GM18909 (cell line): Measurements from ENCODE around the gene CCL21.

Experiments
- ATAC-seq: cut with Tn5 transposase; IDR thresholded peaks from one replicate; pipeline ENCODE4 v1.9.1; 2021; ENCODE audit warnings: mild to moderate bottlenecking; ENCODE audit not compliant: unreplicated experiment, poor library complexity

Gene CCL21

GRCh38 chr9:34675048-34675714 lies 34.8 kb downstream of the CCL21 start:
- peak; percentile 40 for ATAC-seq

- ATAC-seq = no peak
Measured at GRCh38 chr9:34674440-34674839, 35.5 kb downstream of the CCL21 start.

GRCh38 chr9:34671307-34671706 lies 38.6 kb downstream of the CCL21 start:
- ATAC-seq = no peak

- ATAC-seq = no peak
Measured at GRCh38 chr9:34669809-34670562, 40.0 kb downstream of the CCL21 start.

GRCh38 chr9:34665381-34666250 lies 44.3 kb downstream of the CCL21 start:
- peak; percentile 66 for ATAC-seq

GRCh38 chr9:34665067-34665380 lies 44.9 kb downstream of the CCL21 start:
- ATAC-seq = peak; percentile 33

- peak; percentile 67 for ATAC-seq
Measured at GRCh38 chr9:34664281-34665066, 45.5 kb downstream of the CCL21 start.

- ATAC-seq = no peak
Measured at GRCh38 chr9:34663303-34663605, 46.7 kb downstream of the CCL21 start.

- ATAC-seq = no peak
Measured at GRCh38 chr9:34662526-34663302, 47.2 kb downstream of the CCL21 start, which contains the start of gene CCL27. Gene CCL27, minus strand, starts transcription at chr9:34662657. Its CDS starts 24 bp downstream, at chr9:34662633.

- no peak for ATAC-seq
Measured at GRCh38 chr9:34659592-34660253, 50.2 kb downstream of the CCL21 start.
